Upper lobe of left lung (tissue), 6 donors: ENCODE results near the gene SLC25A43. TPM values are rescaled to one million over a fixed set of nuclear protein-coding genes. Genes with fewer than 3 reads are reported as not detected.

ENCODE experiments used
- ATAC-seq, 2 donors: fragments of 200-7000 bp; cut with Tn5 transposase; one replicate each; pipeline ENCODE4 v1.9.1; 2022; ENCODE audit warnings: mild to moderate bottlenecking in 2 of 2, moderate library complexity in 2 of 2; ENCODE audit not compliant: low FRiP score in 2 of 2
- DNase-seq, 2 donors: peaks; one replicate each; pipeline ENCODE4 v3.0.0-alpha.2; 2019 to 2020
- H3K27ac ChIP-seq, 4 donors: fragments of 200-600 bp; sonication (generic); one replicate each; pipeline ENCODE4 v1.5.1; 2016 to 2019
- H3K27me3 ChIP-seq, 4 donors: fragments of 200-600 bp; sonication (generic); one replicate each; pipeline ENCODE4 v1.5.1; 2017 to 2019
- H3K36me3 ChIP-seq, 4 donors: fragments of 200-600 bp; sonication (generic); one replicate each; pipeline ENCODE4 v1.5.1; 2016 to 2019
- H3K4me1 ChIP-seq, 4 donors: fragments of 200-600 bp; sonication (generic); one replicate each; pipeline ENCODE4 v1.5.1; 2018 to 2019
- H3K4me3 ChIP-seq, 4 donors: fragments of 200-600 bp; sonication (generic); one replicate each; pipeline ENCODE4 v1.5.1; 2017 to 2019; ENCODE audit warnings: mild to moderate bottlenecking in 2 of 4, moderate library complexity in 1 of 4
- H3K9me3 ChIP-seq, 4 donors: fragments of 200-600 bp; sonication (generic); one replicate each; pipeline ENCODE4 v1.5.1; 2018 to 2019
- EP300 ChIP-seq, 4 donors: sonication (generic); formaldehyde crosslinking; IDR thresholded peaks; one replicate each; pipeline ENCODE4 v1.5.1; 2017; ENCODE audit warnings: antibody characterized with exemption in 4 of 4, control low read depth in 2 of 4
- POLR2A ChIP-seq, 4 donors: fragments of 450-650 bp; IDR thresholded peaks; one replicate each; pipeline ENCODE4 v1.5.1; 2016 to 2017; ENCODE audit warnings: antibody characterized with exemption in 4 of 4, mild to moderate bottlenecking in 2 of 4
- POLR2AphosphoS5 ChIP-seq, 2 donors: sonication (generic); formaldehyde crosslinking; IDR thresholded peaks; one replicate each; pipeline ENCODE4 v1.5.1; 2017; ENCODE audit warnings: antibody characterized with exemption in 2 of 2
- WGBS, 2 donors: methylation state at CpG; one replicate each; pipeline ENCODE4 v1.1.5; 2017 to 2018; 5-methylcytosine and 5-hydroxymethylcytosine counted together
- total RNA-seq, 6 donors: library from RNA; depleted of rRNA in 4 of 6; stranded (reverse); fragments of >200 nt in 4 of 6; gene quantifications; one replicate each; pipeline versions ENCODE4 v1.1.0 to v1.2.1, GENCODE V29; 2016 to 2021
- TF ChIP-seq, protein P1 (sequence below), 6 experiments: fragments of 450-650 bp in 4 of 6; fragments of 200-600 bp in 2 of 6; sonication (generic) in 2 of 6; IDR thresholded peaks; one replicate each; pipeline ENCODE4 v1.5.1; 2016 to 2019; ENCODE audit warnings: antibody characterized with exemption in 6 of 6
- donor health status: DM: no; HTN: no; CAD: no; lungs with moderate emphysema.
- donor health status: DM: no; HTN: yes; CAD: no; lungs with severe emphysema.

SLC25A43 gene
- total RNA-seq, 6 donors from 2014 or later = 11.2 to 27.8 (median 15.8) TPM

DNA sequence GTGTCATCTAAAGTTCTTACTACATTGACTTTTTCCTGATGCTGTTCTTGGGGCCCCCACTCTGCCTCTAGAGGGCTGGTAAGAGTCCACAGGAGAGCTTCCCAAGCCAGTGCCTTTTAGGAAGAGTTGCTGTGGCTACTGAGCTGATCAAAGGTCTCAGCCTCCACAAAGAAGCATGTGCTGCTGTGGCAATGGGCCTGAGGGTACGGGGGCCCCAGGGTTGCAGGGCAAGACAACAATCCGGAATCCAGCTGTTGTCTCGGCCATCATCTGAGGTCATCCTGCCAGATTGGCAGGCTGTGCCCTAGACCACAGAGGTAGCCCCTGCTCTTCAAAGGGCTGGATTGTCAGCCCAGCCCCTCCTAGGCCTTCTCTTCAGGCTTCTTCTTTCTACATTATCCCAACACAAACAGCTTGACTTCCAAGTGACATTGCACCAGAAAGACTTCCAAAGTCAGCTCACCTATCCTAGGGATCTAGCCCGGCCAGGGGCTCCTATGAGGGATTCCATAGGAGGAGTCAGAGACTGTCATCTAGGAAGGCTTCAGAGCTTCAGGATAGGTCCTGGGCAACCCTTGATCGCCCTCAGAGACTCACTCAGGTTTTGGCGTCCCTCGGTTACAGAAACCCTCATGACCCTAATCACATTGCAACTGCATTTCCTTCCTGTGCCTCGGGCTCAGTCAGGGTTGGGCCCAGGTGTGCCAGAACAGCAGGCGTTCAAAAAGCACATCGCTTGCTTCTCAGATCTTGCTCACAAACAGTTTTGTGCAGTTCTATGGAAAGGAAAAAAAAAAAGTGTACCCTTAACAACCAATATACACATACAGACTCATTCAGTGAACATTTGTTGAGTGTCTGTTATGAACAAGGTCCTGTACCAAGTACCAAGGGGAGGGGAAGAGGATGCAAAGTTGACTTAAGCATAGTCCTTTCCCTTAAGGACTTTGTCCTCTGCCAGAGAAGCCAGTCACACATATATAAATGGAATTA is 96.9 kb downstream of the SLC25A43 start:
- WGBS, 2 donors = 59% methylated on average over 10 of the region's 10 CpGs; no CpG with 5 or more reads in 1 of the 2 donors
- H3K27ac ChIP-seq = peak overlapping the region in 1 of 4 donors; percentile 3

DNA sequence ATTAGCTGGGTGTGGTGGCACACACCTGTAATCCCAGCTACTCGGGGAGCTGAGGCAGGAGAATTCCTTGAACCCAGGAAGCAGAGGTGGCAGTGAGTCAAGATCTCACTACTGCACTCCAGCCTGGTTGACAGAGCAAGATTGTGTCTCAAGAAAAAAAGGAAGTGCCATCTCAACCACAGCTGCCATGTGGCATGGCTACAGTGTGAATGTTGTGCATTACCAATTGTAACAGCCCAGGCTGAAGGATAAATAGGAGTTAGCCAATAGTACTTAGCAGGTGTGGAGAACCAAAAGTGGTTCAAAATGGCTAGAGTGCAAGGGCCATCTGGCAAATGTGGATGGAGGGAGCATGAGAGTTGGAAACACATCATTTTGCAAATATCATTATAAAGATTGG is 98.0 kb downstream of the SLC25A43 start:
- Histone ChIP-seq H3K4me1 (peaks cover 0 to 8% (median 2%) of the 10 kb centered on the region in 4 donors), H3K4me3 (no peak overlapping the region), H3K36me3 (no peaks in the 10 kb centered on the region), H3K27ac (no peak overlapping the region), H3K27me3 (no peaks in the 10 kb centered on the region), H3K9me3 (no peaks in the 10 kb centered on the region)
- ATAC-seq (no peak), DNase-seq (no peak)
- WGBS, 2 donors = 53 to 57% methylated on average over 1 of the region's 1 CpG
- TF ChIP-seq EP300 (IDR thresholded peaks at IDR 0.05) = no peak
- TF ChIP-seq POLR2AphosphoS5 (IDR thresholded peaks at IDR 0.05) = no peak
- no peak for TF ChIP-seq POLR2A (IDR thresholded peaks at IDR 0.05)
- TF ChIP-seq, protein P1, sequence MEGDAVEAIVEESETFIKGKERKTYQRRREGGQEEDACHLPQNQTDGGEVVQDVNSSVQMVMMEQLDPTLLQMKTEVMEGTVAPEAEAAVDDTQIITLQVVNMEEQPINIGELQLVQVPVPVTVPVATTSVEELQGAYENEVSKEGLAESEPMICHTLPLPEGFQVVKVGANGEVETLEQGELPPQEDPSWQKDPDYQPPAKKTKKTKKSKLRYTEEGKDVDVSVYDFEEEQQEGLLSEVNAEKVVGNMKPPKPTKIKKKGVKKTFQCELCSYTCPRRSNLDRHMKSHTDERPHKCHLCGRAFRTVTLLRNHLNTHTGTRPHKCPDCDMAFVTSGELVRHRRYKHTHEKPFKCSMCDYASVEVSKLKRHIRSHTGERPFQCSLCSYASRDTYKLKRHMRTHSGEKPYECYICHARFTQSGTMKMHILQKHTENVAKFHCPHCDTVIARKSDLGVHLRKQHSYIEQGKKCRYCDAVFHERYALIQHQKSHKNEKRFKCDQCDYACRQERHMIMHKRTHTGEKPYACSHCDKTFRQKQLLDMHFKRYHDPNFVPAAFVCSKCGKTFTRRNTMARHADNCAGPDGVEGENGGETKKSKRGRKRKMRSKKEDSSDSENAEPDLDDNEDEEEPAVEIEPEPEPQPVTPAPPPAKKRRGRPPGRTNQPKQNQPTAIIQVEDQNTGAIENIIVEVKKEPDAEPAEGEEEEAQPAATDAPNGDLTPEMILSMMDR (IDR thresholded peaks at IDR 0.05) = no peak

More for the DNA sequence above, 96.9 kb downstream of the SLC25A43 start:
- Histone ChIP-seq H3K9me3 (no peaks in the 10 kb centered on the region), H3K27me3 (no peaks in the 10 kb centered on the region), H3K4me1 (peaks cover 0 to 6% (median 2%) of the 10 kb centered on the region in 4 donors), H3K36me3 (no peaks in the 10 kb centered on the region), H3K4me3 (no peak overlapping the region)
- DNase-seq (no peak), ATAC-seq (no peak)
- TF ChIP-seq, protein P1 (IDR thresholded peaks at IDR 0.05) = no peak
- TF ChIP-seq POLR2AphosphoS5 (IDR thresholded peaks at IDR 0.05) (no peak), EP300 (IDR thresholded peaks at IDR 0.05) (no peak), POLR2A (IDR thresholded peaks at IDR 0.05) (no peak)

DNA sequence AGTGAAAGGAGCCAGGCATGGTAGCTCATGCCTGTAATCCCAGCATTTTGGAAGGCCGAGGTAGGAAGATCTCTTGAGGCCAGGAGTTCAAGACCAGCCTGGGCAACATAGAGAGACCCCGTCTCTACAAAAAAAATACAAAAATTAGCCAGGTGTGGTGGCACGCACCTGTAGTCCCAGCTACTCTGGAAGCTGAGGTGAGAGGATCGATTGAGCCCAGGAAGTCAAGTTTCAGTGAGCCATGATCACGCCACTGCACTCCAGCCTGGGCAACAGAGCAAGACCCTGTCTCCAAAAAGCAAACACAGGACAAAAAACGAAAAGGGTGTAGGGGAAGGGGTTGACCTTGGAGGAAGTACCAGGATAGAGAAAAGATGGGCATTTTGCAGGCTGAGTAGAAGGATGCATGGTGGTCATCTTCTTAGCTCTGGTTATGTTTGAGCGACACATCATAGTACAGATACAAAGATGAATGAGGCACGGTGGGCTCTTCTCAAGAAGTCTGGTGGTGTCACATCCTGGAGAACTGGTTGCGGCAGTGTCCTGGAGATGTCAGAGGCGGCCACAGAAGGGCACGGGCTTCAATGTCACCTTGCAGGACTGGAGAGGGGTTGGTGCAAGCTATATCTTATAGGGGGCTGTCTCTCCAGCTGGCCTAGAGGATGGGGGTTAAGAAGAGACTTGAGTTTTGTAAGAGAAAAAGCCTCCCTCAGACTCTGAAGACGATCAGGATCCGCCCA is 101.1 kb downstream of the SLC25A43 start:
- no peak for DNase-seq
- Histone ChIP-seq H3K9me3 (no peaks in the 10 kb centered on the region), H3K4me1 (peaks cover 0 to 17% (median 5%) of the 10 kb centered on the region in 4 donors), H3K27ac (peak overlapping the region in 1 of 4 donors; percentile 9), H3K27me3 (no peaks in the 10 kb centered on the region), H3K4me3 (no peak overlapping the region), H3K36me3 (no peaks in the 10 kb centered on the region)
- no peak for ATAC-seq
- WGBS, 2 donors = 78 to 85% methylated on average over 12 to 13 of the region's 13 CpGs
- no peak for TF ChIP-seq POLR2A (IDR thresholded peaks at IDR 0.05)
- TF ChIP-seq, protein P1 (IDR thresholded peaks at IDR 0.05) = no peak
- no peak for TF ChIP-seq POLR2AphosphoS5 (IDR thresholded peaks at IDR 0.05)
- no peak for TF ChIP-seq EP300 (IDR thresholded peaks at IDR 0.05)

- ATAC-seq = no peak
- DNase-seq = peak in 1 of 2 donors; percentile 39
- no peaks in the 10 kb centered on the region for H3K9me3 ChIP-seq
- H3K4me1 ChIP-seq = peaks cover 0 to 14% (median 3%) of the 10 kb centered on the region in 4 donors
- no peak for TF ChIP-seq EP300 (IDR thresholded peaks at IDR 0.05)
- TF ChIP-seq POLR2A (IDR thresholded peaks at IDR 0.05) = no peak
- TF ChIP-seq POLR2AphosphoS5 (IDR thresholded peaks at IDR 0.05) = no peak
- TF ChIP-seq, protein P1 (IDR thresholded peaks at IDR 0.05) = no peak
- 73 to 88% methylated on average over 7 of the region's 7 CpGs for WGBS, 2 donors
- H3K4me3 ChIP-seq = no peak overlapping the region
- H3K27me3 ChIP-seq = no peaks in the 10 kb centered on the region
- H3K36me3 ChIP-seq = no peaks in the 10 kb centered on the region
- peak overlapping the region; percentile 9 to 69 (median 17) for H3K27ac ChIP-seq
Observed at GRCh38 chrX:119501511-119502148, 102.5 kb downstream of the SLC25A43 start.
